HepG2 (cell line): ENCODE data around the gene TOMM20. TPM values are rescaled to one million over a fixed set of nuclear protein-coding genes. Genes with fewer than 3 reads are reported as not detected.

Experiments
- HMGA1 ChIP-seq: sonication (generic); formaldehyde crosslinking; conservative IDR thresholded peaks from 2 replicates; pipeline ENCODE4 v1.4.0; 2020; ENCODE audit warnings: missing genetic modification reagents
- IKZF1 ChIP-seq: fragments of 450-650 bp; IDR thresholded peaks from 2 replicates; pipeline ENCODE4 v1.7.1; 2016
- JUNB ChIP-seq: sonication (generic); formaldehyde crosslinking; IDR thresholded peaks from 2 replicates; pipeline ENCODE4 v1.8.0; 2022; ENCODE audit warnings: missing genetic modification reagents, mild to moderate bottlenecking, borderline replicate concordance
- KMT2B ChIP-seq: IDR thresholded peaks from 2 replicates; pipeline ENCODE4 v1.6.1; 2016; ENCODE audit warnings: missing genetic modification reagents, missing compliant biosample characterization
- LRRFIP1 ChIP-seq: sonication (generic); formaldehyde crosslinking; conservative IDR thresholded peaks from 2 replicates; pipeline ENCODE4 v1.4.0; 2020; ENCODE audit warnings: missing genetic modification reagents
- MBNL3 ChIP-seq: fragments of 250-450 bp; sonication (Bioruptor Pico); conservative IDR thresholded peaks from 2 replicates; pipeline ENCODE4 v1.8.0; 2022; ENCODE audit warnings: mild to moderate bottlenecking, inconsistent platforms
- MLLT10 ChIP-seq: sonication (generic); formaldehyde crosslinking; IDR thresholded peaks from 2 replicates; pipeline ENCODE4 v1.4.0; 2020; ENCODE audit warnings: missing genetic modification reagents
- PAWR ChIP-seq: sonication (generic); formaldehyde crosslinking; IDR thresholded peaks from 2 replicates; pipeline ENCODE4 v1.4.0; 2020; ENCODE audit warnings: missing genetic modification reagents, mild to moderate bottlenecking, borderline replicate concordance
- PTBP1 ChIP-seq: fragments of 200-400 bp; formaldehyde crosslinking; IDR thresholded peaks from 2 replicates; pipeline ENCODE4 v1.6.1; 2018; ENCODE audit warnings: low read length, low read depth; ENCODE audit not compliant: poor library complexity, severe bottlenecking
- RAD51 ChIP-seq: fragments of 450-650 bp; IDR thresholded peaks from 2 replicates; pipeline ENCODE4 v1.6.1; 2016; ENCODE audit warnings: borderline replicate concordance
- SKI ChIP-seq: fragments of 450-650 bp; IDR thresholded peaks from one replicate; pipeline ENCODE4 v1.6.1; 2018; ENCODE audit warnings: mild to moderate bottlenecking; ENCODE audit not compliant: partially characterized antibody
- SPEN ChIP-seq: sonication (generic); formaldehyde crosslinking; IDR thresholded peaks from 2 replicates; pipeline ENCODE4 v1.5.1; 2020; ENCODE audit warnings: low read depth, mild to moderate bottlenecking, missing genetic modification reagents
- TAF15 ChIP-seq: fragments of 200-400 bp; formaldehyde crosslinking; IDR thresholded peaks from one replicate; pipeline ENCODE4 v1.6.1; 2018; ENCODE audit warnings: mild to moderate bottlenecking, low read depth, low read length; ENCODE audit not compliant: poor library complexity, severe bottlenecking
- XBP1 ChIP-seq: sonication (generic); formaldehyde crosslinking; IDR thresholded peaks from 2 replicates; pipeline ENCODE4 v1.5.0; 2020; ENCODE audit warnings: missing genetic modification reagents
- ZBTB3 ChIP-seq: sonication (generic); formaldehyde crosslinking; IDR thresholded peaks from 2 replicates; pipeline ENCODE4 v1.4.0; 2020; ENCODE audit warnings: low read depth, mild to moderate bottlenecking, moderate library complexity, missing genetic modification reagents, borderline replicate concordance
- ZFP91 ChIP-seq: sonication (generic); formaldehyde crosslinking; IDR thresholded peaks from 2 replicates; pipeline ENCODE4 v1.9.0; 2022; ENCODE audit warnings: missing genetic modification reagents, mild to moderate bottlenecking, borderline replicate concordance
- ZFX ChIP-seq: sonication (generic); formaldehyde crosslinking; IDR thresholded peaks from 2 replicates; pipeline ENCODE4 v1.4.0; 2020; ENCODE audit warnings: mild to moderate bottlenecking, low read depth, missing genetic modification reagents, moderate library complexity
- ZNF160 ChIP-seq: sonication (generic); formaldehyde crosslinking; IDR thresholded peaks from 2 replicates; pipeline ENCODE4 v1.8.0; 2022; ENCODE audit warnings: mild to moderate bottlenecking, inconsistent platforms, missing genetic modification reagents
- ZNF34 ChIP-seq: sonication (generic); formaldehyde crosslinking; IDR thresholded peaks from 2 replicates; pipeline ENCODE4 v1.4.0; 2020; ENCODE audit warnings: mild to moderate bottlenecking, missing genetic modification reagents, borderline replicate concordance
- ZNF382 ChIP-seq: sonication (generic); formaldehyde crosslinking; IDR thresholded peaks from 2 replicates; pipeline ENCODE4 v1.5.0; 2020; ENCODE audit warnings: missing genetic modification reagents, mild to moderate bottlenecking, borderline replicate concordance
- ZNF558 ChIP-seq: sonication (generic); formaldehyde crosslinking; IDR thresholded peaks from 2 replicates; pipeline ENCODE4 v1.9.0; 2022; ENCODE audit warnings: mild to moderate bottlenecking, missing genetic modification reagents, borderline replicate concordance
- ZNF816 ChIP-seq: sonication (generic); formaldehyde crosslinking; IDR thresholded peaks from 2 replicates; pipeline ENCODE4 v1.8.0; 2022; ENCODE audit warnings: missing genetic modification reagents, mild to moderate bottlenecking, borderline replicate concordance
- ZNF841 ChIP-seq: sonication (generic); formaldehyde crosslinking; IDR thresholded peaks from 2 replicates; pipeline ENCODE4 v1.8.1; 2023; ENCODE audit warnings: missing genetic modification reagents, borderline replicate concordance
- polyA plus RNA-seq, 8 experiments: library from polyadenylated mRNA; depleted of rRNA in 3 of 8; stranded (reverse) in 7 of 8; unstranded in 1 of 8; fragments of >200 nt; fragmentation: Illumina TruSeq in 4 of 8; extraction: Trizol in 4 of 8; gene quantifications; 2 replicates each; pipeline versions ENCODE4 v1.2.1 to v1.2.3, GENCODE V29; 2011 to 2016; ENCODE audit warnings: low read depth in 4 of 8, missing spikeins in 1 of 8, mixed read lengths in 1 of 8; ENCODE audit not compliant: insufficient read depth in 1 of 8
- total RNA-seq, 5 experiments: library from RNA; depleted of rRNA; stranded (reverse); fragments of >200 nt; fragmentation: Illumina TruSeq; extraction: Trizol; gene quantifications; 2 replicates each; pipeline ENCODE4 v1.2.3, GENCODE V29; 2016; ENCODE audit warnings: low read depth in 1 of 5

TOMM20 gene
- total and polyA plus RNA-seq, 2 of the 13 experiments (the other 11 are each of a cell fraction or from before 2014, with no cell fraction given): 153 to 376 TPM

- TF ChIP-seq ZFP91 (CRISPR knock-in tag) (peak; percentile 81), LRRFIP1 (CRISPR knock-in tag) (no peak), HMGA1 (CRISPR knock-in tag) (no peak), SPEN (CRISPR knock-in tag) (peak; percentile 92), ZFX (peak; percentile 69), IKZF1 (no peak), ZNF382 (CRISPR knock-in tag) (no peak), ZNF34 (CRISPR knock-in tag) (no peak; the same call in 1 of the 2 replicates), JUNB (CRISPR knock-in tag) (no peak; the same call in 1 of the 2 replicates), ZBTB3 (no peak), PTBP1 (no peak), MBNL3 (CRISPR knock-in tag) (no peak), PAWR (CRISPR knock-in tag) (no peak), ZNF160 (CRISPR knock-in tag) (no peak), ZNF558 (peak; percentile 37; the same call in 1 of the 2 replicates), MLLT10 (CRISPR knock-in tag) (no peak), SKI (peak; percentile 85), ZNF841 (no peak), RAD51 (no peak), KMT2B (CRISPR knock-in tag) (peak; percentile 62; the same call in 1 of the 2 replicates), TAF15 (no peak), ZNF816 (CRISPR knock-in tag) (no peak), XBP1 (CRISPR knock-in tag) (no peak)
These were observed 60.2 kb downstream of the TOMM20 start (continued) for GRCh38 chr1:235068158-235069121.
